Astrocyte (in vitro differentiated cells and primary cell): ENCODE data around the gene MYEOV. TPM values are rescaled to one million over a fixed set of nuclear protein-coding genes. Genes with fewer than 3 reads are reported as not detected.

Source experiments
- DNase-seq: peaks from one replicate; pipeline ENCODE4 v3.0.0-alpha.2; 2010; ENCODE audit warnings: low read depth
- FAIRE-seq: peaks from 2 replicates; lab custom pipeline; 2011; peaks lifted over from hg19 to GRCh38; lab: Jason Lieb, UNC
- H2AFZ ChIP-seq: 2 replicates; pipeline ENCODE4 v1.6.0; 2012; ENCODE audit warnings: low read depth, low read length, inconsistent platforms
- H3K27ac ChIP-seq: 2 replicates; pipeline ENCODE4 v1.5.1; 2011; ENCODE audit warnings: low read depth, low read length, inconsistent platforms
- H3K27me3 ChIP-seq: 2 replicates; pipeline ENCODE4 v1.6.0; 2011; ENCODE audit warnings: low read length, inconsistent platforms; ENCODE audit not compliant: insufficient read depth
- H3K36me3 ChIP-seq: 2 replicates; pipeline ENCODE4 v1.5.1; 2011; ENCODE audit warnings: low read length, inconsistent platforms; ENCODE audit not compliant: insufficient read depth
- H3K4me1 ChIP-seq: 2 replicates; pipeline ENCODE4 v1.5.1; 2011; ENCODE audit warnings: low read length, inconsistent platforms; ENCODE audit not compliant: insufficient read depth
- H3K4me2 ChIP-seq: 2 replicates; pipeline ENCODE4 v1.6.0; 2012; ENCODE audit warnings: low read length, inconsistent platforms
- H3K4me3 ChIP-seq: 2 replicates; pipeline ENCODE4 v1.5.1; 2011; ENCODE audit warnings: low read depth, mild to moderate bottlenecking, low read length, inconsistent platforms; ENCODE audit not compliant: insufficient read depth
- H3K79me2 ChIP-seq: 2 replicates; pipeline ENCODE4 v1.6.0; 2012; ENCODE audit warnings: mild to moderate bottlenecking, low read length, inconsistent platforms; ENCODE audit not compliant: insufficient read depth
- H3K9ac ChIP-seq: 2 replicates; pipeline ENCODE4 v1.6.0; 2012; ENCODE audit warnings: mild to moderate bottlenecking, low read length, inconsistent platforms
- H3K9me3 ChIP-seq: 2 replicates; pipeline ENCODE4 v1.5.1; 2012; ENCODE audit warnings: low read depth, mild to moderate bottlenecking, low read length, inconsistent platforms; ENCODE audit not compliant: insufficient read depth
- H4K20me1 ChIP-seq: 2 replicates; pipeline ENCODE4 v1.6.0; 2012; ENCODE audit warnings: low read length, inconsistent platforms; ENCODE audit not compliant: insufficient read depth
- H3K27ac Mint-ChIP-seq: one replicate; pipeline ENCODE4 v1.8.0; 2021; ENCODE audit warnings: mild to moderate bottlenecking, mixed read lengths; ENCODE audit not compliant: unreplicated experiment
- H3K27me3 Mint-ChIP-seq: one replicate; pipeline ENCODE4 v1.8.0; 2021; ENCODE audit warnings: low read depth, mixed read lengths; ENCODE audit not compliant: unreplicated experiment
- H3K36me3 Mint-ChIP-seq: one replicate; pipeline ENCODE4 v1.8.0; 2021; ENCODE audit warnings: low read depth, mixed read lengths; ENCODE audit not compliant: unreplicated experiment
- H3K4me1 Mint-ChIP-seq: one replicate; pipeline ENCODE4 v1.8.0; 2021; ENCODE audit warnings: low read depth, mixed read lengths; ENCODE audit not compliant: unreplicated experiment
- H3K4me3 Mint-ChIP-seq: one replicate; pipeline ENCODE4 v1.8.0; 2021; ENCODE audit warnings: mild to moderate bottlenecking, moderate library complexity, mixed read lengths; ENCODE audit not compliant: unreplicated experiment
- H3K9me3 Mint-ChIP-seq: one replicate; pipeline ENCODE4 v1.8.0; 2021; ENCODE audit warnings: mild to moderate bottlenecking, mixed read lengths; ENCODE audit not compliant: unreplicated experiment
- EZH2 ChIP-seq: IDR thresholded peaks from 2 replicates; pipeline ENCODE4 v1.6.1; 2012; ENCODE audit warnings: mild to moderate bottlenecking, low read length, inconsistent platforms; ENCODE audit not compliant: insufficient read depth
- total RNA-seq: library from RNA; stranded (reverse); gene quantifications from 2 replicates; pipeline ENCODE4 v1.2.1, GENCODE V29; 2021
- TF ChIP-seq, protein P1 (sequence below): IDR thresholded peaks from 2 replicates; pipeline ENCODE4 v1.5.1; 2011; ENCODE audit warnings: low read depth, mild to moderate bottlenecking, inconsistent platforms, low read length, moderate library complexity; ENCODE audit not compliant: insufficient read depth

MYEOV gene
- total RNA-seq, 1 donor from 2014 or later, result not detected

- Histone ChIP-seq H2AFZ (no peak overlapping the region), H3K4me2 (no peak overlapping the region), H3K36me3 (no peaks in the 10 kb centered on the region), H3K27me3 (peaks cover 3% of the 10 kb centered on the region), H3K9me3 (no peaks in the 10 kb centered on the region), H3K79me2 (no peaks in the 10 kb centered on the region), H3K27ac (no peak overlapping the region), H3K9ac (no peak overlapping the region), H4K20me1 (no peaks in the 10 kb centered on the region), H3K4me3 (no peak overlapping the region), H3K4me1 (no peaks in the 10 kb centered on the region)
- H3K4me1 Mint-ChIP-seq, result no peaks in the 10 kb centered on the region
- DNase-seq, result no peak
- TF ChIP-seq, protein P1, sequence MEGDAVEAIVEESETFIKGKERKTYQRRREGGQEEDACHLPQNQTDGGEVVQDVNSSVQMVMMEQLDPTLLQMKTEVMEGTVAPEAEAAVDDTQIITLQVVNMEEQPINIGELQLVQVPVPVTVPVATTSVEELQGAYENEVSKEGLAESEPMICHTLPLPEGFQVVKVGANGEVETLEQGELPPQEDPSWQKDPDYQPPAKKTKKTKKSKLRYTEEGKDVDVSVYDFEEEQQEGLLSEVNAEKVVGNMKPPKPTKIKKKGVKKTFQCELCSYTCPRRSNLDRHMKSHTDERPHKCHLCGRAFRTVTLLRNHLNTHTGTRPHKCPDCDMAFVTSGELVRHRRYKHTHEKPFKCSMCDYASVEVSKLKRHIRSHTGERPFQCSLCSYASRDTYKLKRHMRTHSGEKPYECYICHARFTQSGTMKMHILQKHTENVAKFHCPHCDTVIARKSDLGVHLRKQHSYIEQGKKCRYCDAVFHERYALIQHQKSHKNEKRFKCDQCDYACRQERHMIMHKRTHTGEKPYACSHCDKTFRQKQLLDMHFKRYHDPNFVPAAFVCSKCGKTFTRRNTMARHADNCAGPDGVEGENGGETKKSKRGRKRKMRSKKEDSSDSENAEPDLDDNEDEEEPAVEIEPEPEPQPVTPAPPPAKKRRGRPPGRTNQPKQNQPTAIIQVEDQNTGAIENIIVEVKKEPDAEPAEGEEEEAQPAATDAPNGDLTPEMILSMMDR, result no peak
- no peak for TF ChIP-seq EZH2
- H3K4me3 Mint-ChIP-seq, result no peak overlapping the region
- H3K36me3 Mint-ChIP-seq, result peaks cover 2% of the 10 kb centered on the region
- no peak overlapping the region for H3K27ac Mint-ChIP-seq
- no peak for FAIRE-seq
- peaks cover 10% of the 10 kb centered on the region for H3K9me3 Mint-ChIP-seq
- H3K27me3 Mint-ChIP-seq, result peaks cover 68% of the 10 kb centered on the region
Observed at GRCh38 chr11:69269388-69269787, 24.6 kb upstream of the MYEOV start.

DNA sequence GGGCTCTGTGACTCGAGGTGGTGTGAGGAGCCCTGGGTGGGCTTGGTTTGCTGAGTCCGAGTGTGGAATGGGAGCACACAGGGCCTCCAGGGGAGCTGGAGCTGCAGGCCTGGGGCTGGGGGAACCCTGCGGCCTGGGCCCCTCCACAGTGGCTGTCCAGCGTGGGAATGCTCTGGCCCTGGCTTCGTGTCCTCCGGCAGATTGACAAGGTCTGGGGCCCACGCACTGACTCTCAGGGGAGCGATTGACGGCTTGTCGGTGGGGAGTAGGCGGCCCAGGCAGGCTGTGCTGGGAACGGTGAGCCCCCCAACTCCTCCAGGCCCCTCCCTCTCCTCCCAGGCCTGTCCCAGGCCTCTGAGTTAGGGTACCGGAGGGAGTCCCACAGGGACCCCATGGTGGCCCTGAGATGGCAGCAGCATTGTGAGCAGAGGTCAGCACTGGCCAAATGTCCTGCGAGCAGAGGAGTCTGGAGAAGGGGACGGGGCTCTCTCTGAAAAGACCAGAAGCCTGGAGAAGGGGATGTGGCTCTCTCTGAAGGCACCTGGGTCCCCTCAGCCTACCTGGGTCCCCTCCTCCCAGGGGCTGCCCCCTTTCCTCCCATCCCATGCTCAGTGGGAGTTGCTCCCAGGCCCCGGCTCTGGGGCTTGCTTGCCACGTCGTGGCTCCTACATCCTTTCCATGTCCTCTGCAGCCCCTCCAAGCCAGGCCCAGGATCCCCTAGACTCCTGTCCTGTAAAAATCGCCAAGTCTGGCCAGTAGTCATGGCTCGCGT, 23.8 kb upstream of the MYEOV start:
- Mint-ChIP-seq H3K9me3 (peaks cover 12% of the 10 kb centered on the region), H3K36me3 (peaks cover 2% of the 10 kb centered on the region), H3K4me1 (no peaks in the 10 kb centered on the region), H3K4me3 (no peak overlapping the region), H3K27me3 (peaks cover 70% of the 10 kb centered on the region), H3K27ac (no peak overlapping the region)
- H3K79me2 ChIP-seq, result no peaks in the 10 kb centered on the region
- H3K9me3 ChIP-seq, result peaks cover under 1% of the 10 kb centered on the region
- no peaks in the 10 kb centered on the region for H3K4me1 ChIP-seq
- H3K4me3 ChIP-seq, result no peak overlapping the region
- peaks cover 4% of the 10 kb centered on the region for H3K27me3 ChIP-seq
- no peak overlapping the region for H3K9ac ChIP-seq
- no peak overlapping the region for H3K27ac ChIP-seq
- FAIRE-seq (no peak), DNase-seq (no peak)
- H4K20me1 ChIP-seq, result no peaks in the 10 kb centered on the region
- H2AFZ ChIP-seq, result no peak overlapping the region
- H3K36me3 ChIP-seq, result no peaks in the 10 kb centered on the region
- TF ChIP-seq, protein P1, result no peak
- no peak for TF ChIP-seq EZH2
- H3K4me2 ChIP-seq, result no peak overlapping the region

- Mint-ChIP-seq H3K36me3 (peaks cover 2% of the 10 kb centered on the region), H3K4me1 (no peaks in the 10 kb centered on the region), H3K9me3 (peaks cover 16% of the 10 kb centered on the region), H3K27ac (no peak overlapping the region), H3K27me3 (peaks cover 72% of the 10 kb centered on the region), H3K4me3 (no peak overlapping the region)
- H3K9ac ChIP-seq, result no peak overlapping the region
- no peaks in the 10 kb centered on the region for H3K4me1 ChIP-seq
- peaks cover 4% of the 10 kb centered on the region for H3K27me3 ChIP-seq
- H4K20me1 ChIP-seq, result no peaks in the 10 kb centered on the region
- H3K9me3 ChIP-seq, result peaks cover 2% of the 10 kb centered on the region
- no peak overlapping the region for H3K27ac ChIP-seq
- H3K79me2 ChIP-seq, result no peaks in the 10 kb centered on the region
- no peaks in the 10 kb centered on the region for H3K36me3 ChIP-seq
- FAIRE-seq, result no peak
- no peak overlapping the region for H3K4me2 ChIP-seq
- no peak overlapping the region for H2AFZ ChIP-seq
- no peak overlapping the region for H3K4me3 ChIP-seq
- TF ChIP-seq, protein P1, result no peak
- no peak for TF ChIP-seq EZH2
- no peak for DNase-seq
Observed at GRCh38 chr11:69270941-69271340, 23.0 kb upstream of the MYEOV start.
